Gastroesophageal sphincter (tissue), 3 donors: Measurements from ENCODE around the gene EFNA3.

ENCODE experiments used
- EP300 ChIP-seq: sonication (generic); formaldehyde crosslinking; IDR thresholded peaks from one replicate; pipeline ENCODE4 v1.6.1; 2017; ENCODE audit warnings: antibody characterized with exemption, mild to moderate bottlenecking
- POLR2AphosphoS5 ChIP-seq: sonication (generic); formaldehyde crosslinking; IDR thresholded peaks from one replicate; pipeline ENCODE4 v1.6.1; 2017; ENCODE audit warnings: antibody characterized with exemption
- TF ChIP-seq, protein P1 (sequence below), 4 experiments: fragments of 200-600 bp in 2 of 4; fragments of 450-650 bp in 2 of 4; sonication (generic) in 1 of 4; IDR thresholded peaks; one replicate each; pipeline ENCODE4 v1.5.1; 2017 to 2019; ENCODE audit warnings: antibody characterized with exemption in 4 of 4, mild to moderate bottlenecking in 2 of 4, moderate library complexity in 2 of 4

- TF ChIP-seq POLR2AphosphoS5 (no peak), EP300 (no peak)
- TF ChIP-seq, protein P1, sequence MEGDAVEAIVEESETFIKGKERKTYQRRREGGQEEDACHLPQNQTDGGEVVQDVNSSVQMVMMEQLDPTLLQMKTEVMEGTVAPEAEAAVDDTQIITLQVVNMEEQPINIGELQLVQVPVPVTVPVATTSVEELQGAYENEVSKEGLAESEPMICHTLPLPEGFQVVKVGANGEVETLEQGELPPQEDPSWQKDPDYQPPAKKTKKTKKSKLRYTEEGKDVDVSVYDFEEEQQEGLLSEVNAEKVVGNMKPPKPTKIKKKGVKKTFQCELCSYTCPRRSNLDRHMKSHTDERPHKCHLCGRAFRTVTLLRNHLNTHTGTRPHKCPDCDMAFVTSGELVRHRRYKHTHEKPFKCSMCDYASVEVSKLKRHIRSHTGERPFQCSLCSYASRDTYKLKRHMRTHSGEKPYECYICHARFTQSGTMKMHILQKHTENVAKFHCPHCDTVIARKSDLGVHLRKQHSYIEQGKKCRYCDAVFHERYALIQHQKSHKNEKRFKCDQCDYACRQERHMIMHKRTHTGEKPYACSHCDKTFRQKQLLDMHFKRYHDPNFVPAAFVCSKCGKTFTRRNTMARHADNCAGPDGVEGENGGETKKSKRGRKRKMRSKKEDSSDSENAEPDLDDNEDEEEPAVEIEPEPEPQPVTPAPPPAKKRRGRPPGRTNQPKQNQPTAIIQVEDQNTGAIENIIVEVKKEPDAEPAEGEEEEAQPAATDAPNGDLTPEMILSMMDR (IDR thresholded peaks at IDR 0.05): no peak
Observed at GRCh38 chr1:155113450-155113980, 34.9 kb downstream of the EFNA3 start.
